K562 (cell line): Measurements from ENCODE around the gene SLC1A4. TPM values are rescaled to one million over a fixed set of nuclear protein-coding genes. Genes with fewer than 3 reads are reported as not detected.

Source experiments
- ATAC-seq: fragments of 200-7000 bp; cut with Tn5 transposase; 3 replicates; pipeline ENCODE4 v1.9.1; 2020; ENCODE audit warnings: moderate library complexity
- BruUV-seq: library from RNA; stranded (reverse); fragments of 400-500 nt; replicated peaks from 2 replicates; lab custom pipeline; 2021; lab: Mats Ljungman, UMichigan
- CTCF ChIA-PET: fragments of 300-600 bp; formaldehyde crosslinking; extraction: SDS; loops from one replicate; lab custom pipeline; 2021; ENCODE audit warnings: low intra/inter-chr PET ratio; lab: Yijun Ruan, JAX
- POLR2A ChIA-PET: fragments of 300-600, 350-650 bp; sonication (Branson Sonifier 250); formaldehyde crosslinking; extraction: SDS; loops from one replicate; lab custom pipeline; 2021; ENCODE audit warnings: antibody characterized with exemption, inconsistent platforms; lab: Yijun Ruan, JAX
- DNase-seq, 4 experiments: peaks; one replicate each; pipeline versions ENCODE4 v3.0.0 to v3.0.0-alpha.2; 2011 to 2018; ENCODE audit warnings: low spot score in 3 of 4, mixed read lengths in 3 of 4; ENCODE audit errors: extremely low read depth in 1 of 4
- FAIRE-seq: peaks from 2 replicates; lab custom pipeline; 2011; peaks lifted over from hg19 to GRCh38; lab: Jason Lieb, UNC
- H2AFZ ChIP-seq: 2 replicates; pipeline ENCODE4 v1.6.0; 2011; ENCODE audit warnings: low read depth, low read length, control low read depth, inconsistent platforms
- H3K27ac ChIP-seq: fragments of 200-600 bp; 3 replicates; pipeline ENCODE4 v1.8.0; 2011; ENCODE audit warnings: low read depth, mild to moderate bottlenecking, control low read depth, inconsistent platforms, low read length, moderate library complexity, mixed read lengths; ENCODE audit errors: extremely low read depth
- H3K27me3 ChIP-seq, 2 experiments: fragments of 300-600 bp in 1 of 2; 2 replicates in 1 of 2; 3 replicates in 1 of 2; pipeline versions ENCODE4 v1.6.0 to v1.8.0; 2011; ENCODE audit warnings: inconsistent platforms in 2 of 2, low read length in 2 of 2, mild to moderate bottlenecking in 1 of 2, mixed read lengths in 1 of 2, moderate library complexity in 1 of 2; ENCODE audit not compliant: control insufficient read depth in 2 of 2, insufficient read depth in 2 of 2
- H3K36me3 ChIP-seq: fragments of 300-600 bp; 3 replicates; pipeline ENCODE4 v1.8.0; 2011; ENCODE audit warnings: mild to moderate bottlenecking, low read length, inconsistent platforms; ENCODE audit not compliant: control insufficient read depth, insufficient read depth
- H3K4me1 ChIP-seq, 2 experiments: fragments of 200-600 bp in 1 of 2; replicated peaks in 1 of 2; 2 replicates in 1 of 2; 3 replicates in 1 of 2; pipeline versions ENCODE4 v1.5.1 to v1.8.0; 2011; ENCODE audit warnings: inconsistent platforms in 2 of 2, low read length in 2 of 2, mild to moderate bottlenecking in 1 of 2, mixed read lengths in 1 of 2, moderate library complexity in 1 of 2; ENCODE audit not compliant: control insufficient read depth in 2 of 2, insufficient read depth in 2 of 2
- H3K4me2 ChIP-seq: 2 replicates; pipeline ENCODE4 v1.6.1; 2011; ENCODE audit warnings: low read length, control low read depth, inconsistent platforms, mixed read lengths; ENCODE audit not compliant: insufficient read depth
- H3K4me3 ChIP-seq: fragments of 200-600 bp; sonication (generic), shearing (Covaris generic); 2 replicates; pipeline ENCODE4 v1.5.1; 2016; ENCODE audit warnings: control low read depth, inconsistent platforms
- H3K79me2 ChIP-seq: fragments of 200-600 bp; 3 replicates; pipeline ENCODE4 v1.8.0; 2011; ENCODE audit warnings: low read length, inconsistent platforms; ENCODE audit not compliant: control insufficient read depth, insufficient read depth
- H3K9ac ChIP-seq, 2 experiments: 2 replicates each; pipeline versions ENCODE4 v1.6.0 to v1.6.1; 2011; ENCODE audit warnings: low read depth in 2 of 2, low read length in 2 of 2, control low read depth in 1 of 2, inconsistent platforms in 1 of 2, mild to moderate bottlenecking in 1 of 2, mixed read lengths in 1 of 2; ENCODE audit not compliant: insufficient read depth in 1 of 2
- H3K9me1 ChIP-seq: one replicate; pipeline ENCODE4 v1.6.0; 2011; ENCODE audit warnings: inconsistent platforms, mild to moderate bottlenecking, low read length, moderate library complexity; ENCODE audit not compliant: control insufficient read depth, insufficient read depth
- H3K9me3 ChIP-seq: replicated peaks from 2 replicates; pipeline ENCODE4 v1.5.1; 2011; ENCODE audit warnings: low read depth, low read length, inconsistent platforms; ENCODE audit not compliant: control insufficient read depth, insufficient read depth
- H4K20me1 ChIP-seq: replicated peaks from 2 replicates; pipeline ENCODE4 v1.6.1; 2011; ENCODE audit warnings: low read length, inconsistent platforms, mixed read lengths; ENCODE audit not compliant: control insufficient read depth, insufficient read depth
- CHD4 ChIP-seq: fragments of 200-600 bp; sonication (generic); IDR thresholded peaks from 3 replicates; pipeline ENCODE4 v1.6.1; 2012; ENCODE audit warnings: low read depth, mild to moderate bottlenecking, mixed read lengths, low read length, inconsistent platforms; ENCODE audit not compliant: insufficient read depth, insufficient replicate concordance, poor library complexity, severe bottlenecking
- DMBX1 ChIP-seq: fragments of 250-450 bp; sonication (Bioruptor Pico); IDR thresholded peaks from 2 replicates; pipeline ENCODE4 v1.8.0; 2022; ENCODE audit warnings: inconsistent platforms, mild to moderate bottlenecking, moderate library complexity, borderline replicate concordance
- DPF2 ChIP-seq: fragments of 450-650 bp; IDR thresholded peaks from 2 replicates; pipeline ENCODE4 v1.6.1; 2016
- ETV1 ChIP-seq: fragments of 450-650 bp; conservative IDR thresholded peaks from 2 replicates; pipeline ENCODE4 v1.6.1; 2016; ENCODE audit warnings: missing genetic modification characterization, control low read depth, low read depth, missing compliant biosample characterization
- GABPA ChIP-seq: fragments of 200-800 bp; sonication (Bioruptor generic); conservative IDR thresholded peaks from 2 replicates; pipeline ENCODE4 v1.6.1; 2016; ENCODE audit warnings: low read depth, missing genetic modification characterization, missing compliant biosample characterization
- HMG20B ChIP-seq: fragments of 250-450 bp; sonication (Bioruptor Pico); IDR thresholded peaks from 2 replicates; pipeline ENCODE4 v1.5.0; 2021; ENCODE audit warnings: mild to moderate bottlenecking
- KDM4B ChIP-seq, 2 experiments: fragments of 450-650 bp in 1 of 2; sonication (generic) in 1 of 2; IDR thresholded peaks; 2 replicates each; pipeline ENCODE4 v1.6.1; 2016 to 2017; ENCODE audit warnings: borderline replicate concordance in 2 of 2, antibody characterized with exemption in 1 of 2, low read depth in 1 of 2, mild to moderate bottlenecking in 1 of 2
- MEF2D ChIP-seq: conservative IDR thresholded peaks from 2 replicates; pipeline ENCODE4 v1.6.1; 2016; ENCODE audit warnings: low read depth, missing genetic modification characterization, missing compliant biosample characterization
- RFX7 ChIP-seq: fragments of 250-450 bp; sonication (Bioruptor Pico); IDR thresholded peaks from 2 replicates; pipeline ENCODE4 v1.5.1; 2021; ENCODE audit warnings: mild to moderate bottlenecking
- SMARCA5 ChIP-seq: fragments of 450-650 bp; IDR thresholded peaks from 2 replicates; pipeline ENCODE4 v1.6.1; 2016
- SP1 ChIP-seq: sonication (generic); formaldehyde crosslinking; IDR thresholded peaks from 2 replicates; pipeline ENCODE4 v1.8.1; 2022; ENCODE audit warnings: mild to moderate bottlenecking, missing genetic modification reagents
- SRSF1 ChIP-seq: fragments of 200-400 bp; formaldehyde crosslinking; IDR thresholded peaks from 2 replicates; pipeline ENCODE4 v1.6.1; 2017; ENCODE audit warnings: mild to moderate bottlenecking, low read depth, low read length, moderate library complexity
- ZNF507 ChIP-seq: conservative IDR thresholded peaks from 2 replicates; pipeline ENCODE4 v1.6.1; 2017; ENCODE audit warnings: missing genetic modification characterization, missing compliant biosample characterization
- ZNF695 ChIP-seq: fragments of 450-650 bp; formaldehyde crosslinking; IDR thresholded peaks from 2 replicates; pipeline ENCODE4 v1.4.0; 2020; ENCODE audit warnings: mild to moderate bottlenecking, moderate library complexity
- WGBS: fragments of 100-300 bp; shearing (Covaris generic); methylation state at CpG from one replicate; pipeline ENCODE4 v1.1.6; 2016; ENCODE audit warnings: low coverage, mixed read lengths; ENCODE audit not compliant: insufficient coverage; ENCODE audit errors: missing lambda C conversion rate; 5-methylcytosine and 5-hydroxymethylcytosine counted together
- in situ Hi-C: fragments of 300-500 bp; cut with MboI; formaldehyde crosslinking; loops from 4 replicates; pipeline ENCODE4 v1.15.0; 2018; ENCODE audit warnings: inconsistent platforms, mixed read lengths
- intact Hi-C: fragments of 100-400 bp; cut with micrococcal nuclease; formaldehyde crosslinking; loops from 2 replicates; pipeline ENCODE4 v1.14.2; 2022
- polyA plus RNA-seq, 8 experiments: library from polyadenylated mRNA; depleted of rRNA in 4 of 8; stranded (reverse) in 5 of 8; unstranded in 3 of 8; fragments of >200 nt; fragmentation: Nextera tagmentation in 2 of 8; fragmentation: Illumina TruSeq in 1 of 8; extraction: Ambion mirVana in 2 of 8; extraction: Trizol in 1 of 8; gene quantifications; 2 replicates each; pipeline versions ENCODE4 v1.2.1 to v1.2.3, GENCODE V29; 2011 to 2014; ENCODE audit warnings: inconsistent platforms in 1 of 8, missing spikeins in 1 of 8
- total RNA-seq, 7 experiments: library from RNA; depleted of rRNA in 6 of 7; stranded (reverse); fragments of >200 nt in 6 of 7; fragmentation: Illumina TruSeq in 2 of 7; extraction: Trizol in 2 of 7; gene quantifications; 2 replicates each; pipeline versions ENCODE4 v1.2.1 to v1.2.3, GENCODE V29; 2011 to 2021; ENCODE audit warnings: low replicate concordance in 1 of 7
- TF ChIP-seq, protein P1 (sequence below): fragments of 200-800 bp; sonication (Bioruptor generic); IDR thresholded peaks from 2 replicates; pipeline ENCODE4 v1.6.1; 2017; ENCODE audit warnings: missing genetic modification characterization, missing compliant biosample characterization
- TF ChIP-seq, protein P2 (sequence below): fragments of 450-650 bp; IDR thresholded peaks from 2 replicates; pipeline ENCODE4 v1.6.1; 2017; ENCODE audit warnings: antibody characterized with exemption

Gene SLC1A4
- total and polyA plus RNA-seq, 9 of the 15 experiments (the other 6 are each of a cell fraction or from before 2014, with no cell fraction given): 4.4 to 24.0 (median 10.9) TPM

DNA sequence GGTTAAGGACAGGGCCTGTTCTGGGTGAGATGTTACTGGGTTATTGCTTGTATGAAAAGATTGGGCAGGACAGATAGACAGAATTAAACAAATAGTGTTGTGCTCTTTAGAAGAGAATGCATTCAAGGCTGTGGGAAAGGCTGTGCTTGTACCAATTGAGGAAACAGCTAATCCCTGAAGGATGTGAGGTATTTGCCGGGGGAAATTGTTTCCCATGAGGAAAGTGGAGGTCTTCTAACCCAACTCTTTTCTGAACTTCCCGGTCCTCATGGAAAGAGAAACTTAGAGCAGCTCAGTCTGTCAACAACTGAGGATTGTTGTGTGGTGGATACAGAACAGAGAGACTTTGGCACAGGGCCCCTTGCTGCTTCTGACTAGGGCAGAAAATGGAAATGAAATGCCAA, 9.5 kb downstream of the SLC1A4 start (continued):
- TF ChIP-seq SRSF1: no peak
- no peak for TF ChIP-seq HMG20B (CRISPR knock-in tag)
- TF ChIP-seq CHD4: no peak
- no peak for TF ChIP-seq SP1 (CRISPR knock-in tag)

DNA sequence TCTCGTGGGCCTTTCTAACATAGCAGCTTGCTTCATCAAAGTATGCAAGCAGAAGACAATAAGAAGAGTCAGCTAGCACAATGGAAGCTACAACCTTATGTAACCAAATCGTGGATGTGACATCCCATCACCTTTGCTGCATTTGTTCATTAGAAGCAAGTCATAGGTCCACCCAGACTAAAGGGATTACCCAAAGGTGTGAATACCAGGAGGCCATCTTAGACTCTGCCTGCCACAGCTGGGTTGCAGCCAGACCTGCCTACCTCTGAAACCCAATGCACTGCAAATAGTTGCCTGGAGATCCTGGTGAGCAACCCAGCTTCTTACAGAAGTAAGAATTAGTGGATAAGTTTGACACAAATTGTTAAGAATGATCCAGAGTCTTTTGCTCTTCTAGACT, 10.6 kb downstream of the SLC1A4 start:
- ATAC-seq (no peak), DNase-seq (no peak), FAIRE-seq (no peak)
- ChIA-PET CTCF (no interaction called here), POLR2A (interaction anchor here (0.7 to 1.7 kb wide), 3 partner anchors 10 to 17 kb away, joined by 3 to 7 read pairs (median 3); no protein-coding TSS in a partner anchor)
- TF ChIP-seq, protein P1, sequence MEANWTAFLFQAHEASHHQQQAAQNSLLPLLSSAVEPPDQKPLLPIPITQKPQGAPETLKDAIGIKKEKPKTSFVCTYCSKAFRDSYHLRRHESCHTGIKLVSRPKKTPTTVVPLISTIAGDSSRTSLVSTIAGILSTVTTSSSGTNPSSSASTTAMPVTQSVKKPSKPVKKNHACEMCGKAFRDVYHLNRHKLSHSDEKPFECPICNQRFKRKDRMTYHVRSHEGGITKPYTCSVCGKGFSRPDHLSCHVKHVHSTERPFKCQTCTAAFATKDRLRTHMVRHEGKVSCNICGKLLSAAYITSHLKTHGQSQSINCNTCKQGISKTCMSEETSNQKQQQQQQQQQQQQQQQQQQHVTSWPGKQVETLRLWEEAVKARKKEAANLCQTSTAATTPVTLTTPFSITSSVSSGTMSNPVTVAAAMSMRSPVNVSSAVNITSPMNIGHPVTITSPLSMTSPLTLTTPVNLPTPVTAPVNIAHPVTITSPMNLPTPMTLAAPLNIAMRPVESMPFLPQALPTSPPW (CRISPR knock-in tag): no peak
- TF ChIP-seq GABPA (tag) (no peak), MEF2D (tag) (no peak), KDM4B (IDR thresholded peaks at IDR 0.05; ENCODE audit: borderline replicate concordance in 2 of 2, low read depth in 1 of 2) (no peak), SMARCA5 (no peak), DPF2 (no peak), RFX7 (CRISPR knock-in tag) (no peak), DMBX1 (no peak), ZNF695 (CRISPR knock-in tag) (no peak), ETV1 (tag) (no peak), ZNF507 (tag) (no peak)
- TF ChIP-seq, protein P2, sequence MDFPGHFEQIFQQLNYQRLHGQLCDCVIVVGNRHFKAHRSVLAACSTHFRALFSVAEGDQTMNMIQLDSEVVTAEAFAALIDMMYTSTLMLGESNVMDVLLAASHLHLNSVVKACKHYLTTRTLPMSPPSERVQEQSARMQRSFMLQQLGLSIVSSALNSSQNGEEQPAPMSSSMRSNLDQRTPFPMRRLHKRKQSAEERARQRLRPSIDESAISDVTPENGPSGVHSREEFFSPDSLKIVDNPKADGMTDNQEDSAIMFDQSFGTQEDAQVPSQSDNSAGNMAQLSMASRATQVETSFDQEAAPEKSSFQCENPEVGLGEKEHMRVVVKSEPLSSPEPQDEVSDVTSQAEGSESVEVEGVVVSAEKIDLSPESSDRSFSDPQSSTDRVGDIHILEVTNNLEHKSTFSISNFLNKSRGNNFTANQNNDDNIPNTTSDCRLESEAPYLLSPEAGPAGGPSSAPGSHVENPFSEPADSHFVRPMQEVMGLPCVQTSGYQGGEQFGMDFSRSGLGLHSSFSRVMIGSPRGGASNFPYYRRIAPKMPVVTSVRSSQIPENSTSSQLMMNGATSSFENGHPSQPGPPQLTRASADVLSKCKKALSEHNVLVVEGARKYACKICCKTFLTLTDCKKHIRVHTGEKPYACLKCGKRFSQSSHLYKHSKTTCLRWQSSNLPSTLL: no peak
- Histone ChIP-seq H3K4me1 (no peaks in the 10 kb centered on the region), H2AFZ (no peak overlapping the region), H3K4me2 (no peak overlapping the region), H3K27me3 (no peaks in the 10 kb centered on the region), H3K4me3 (no peak overlapping the region), H3K27ac (no peak overlapping the region), H3K9me3 (no peaks in the 10 kb centered on the region), H3K9me1 (no peaks in the 10 kb centered on the region), H3K79me2 (0 out of 3 replicates have a peak, but pooled peaks cover 4% of the 10 kb centered on the region), H4K20me1 (peaks cover 7% of the 10 kb centered on the region), H3K9ac (no peak overlapping the region; a peak in 1 of 4 replicates), H3K36me3 (peaks cover 1% of the 10 kb centered on the region; the same call in 2 of the 3 replicates)
- 58% methylated on average over 2 of the region's 2 CpGs for WGBS
- in situ Hi-C loops: no loop called here
- intact Hi-C loops: no loop called here
- no TSS peak for BruUV-seq
